OCI-M2 (cell line): ENCODE measurements around the gene ZNF462.

Source experiments
- DNase-seq: peaks from one replicate; lab custom pipeline; 2025; ENCODE audit not compliant: unreplicated experiment; lab: John Stamatoyannopoulos, UW

The ZNF462 gene

GRCh38 chr9:106925392-106925791, 62.4 kb downstream of the ZNF462 start:
- no peak for DNase-seq

- DNase-seq = no peak
Observed at GRCh38 chr9:106927916-106928315, 65.0 kb downstream of the ZNF462 start.

GRCh38 chr9:106928350-106928749, 65.4 kb downstream of the ZNF462 start:
- DNase-seq = no peak

- no peak for DNase-seq
Observed at GRCh38 chr9:106929471-106930177, 66.7 kb downstream of the ZNF462 start.

GRCh38 chr9:106930477-106930876, 67.5 kb downstream of the ZNF462 start:
- DNase-seq = no peak

GRCh38 chr9:106931466-106931865, 68.5 kb downstream of the ZNF462 start:
- DNase-seq = no peak

GRCh38 chr9:106932178-106932577, 69.2 kb downstream of the ZNF462 start:
- DNase-seq = no peak

GRCh38 chr9:106932675-106933074, 69.7 kb downstream of the ZNF462 start:
- DNase-seq = no peak

- DNase-seq = no peak
Observed at GRCh38 chr9:106933470-106933869, 70.5 kb downstream of the ZNF462 start.

GRCh38 chr9:106934442-106935238, 71.7 kb downstream of the ZNF462 start:
- DNase-seq = no peak

- DNase-seq = no peak
Observed at GRCh38 chr9:106936680-106937079, 73.7 kb downstream of the ZNF462 start.

GRCh38 chr9:106941916-106942315, 79.0 kb downstream of the ZNF462 start:
- DNase-seq = no peak

GRCh38 chr9:106945727-106946660, 83.0 kb downstream of the ZNF462 start:
- no peak for DNase-seq

- DNase-seq = no peak
Observed at GRCh38 chr9:106947106-106947900, 84.3 kb downstream of the ZNF462 start.

GRCh38 chr9:106953174-106953573, 90.2 kb downstream of the ZNF462 start:
- DNase-seq = no peak

GRCh38 chr9:106954558-106954957, 91.6 kb downstream of the ZNF462 start:
- no peak for DNase-seq

- DNase-seq = no peak
Observed at GRCh38 chr9:106954974-106955850, 92.2 kb downstream of the ZNF462 start.

GRCh38 chr9:106956971-106957370, 94.0 kb downstream of the ZNF462 start:
- no peak for DNase-seq

GRCh38 chr9:106958955-106959657, 96.1 kb downstream of the ZNF462 start:
- DNase-seq = no peak
